Measurements from ENCODE around the gene HOXB2.

The HOXB2 gene

GRCh38 chr17:48503747-48504146 is 41.2 kb downstream of the HOXB2 start:
- DNase-seq (ENCODE audit: low read depth): no peak
- no peak overlapping the region for H3K4me3 ChIP-seq (ENCODE audit: control insufficient read depth, low read depth, low read length)
- no peak for TF ChIP-seq CTCF (IDR thresholded peaks at IDR 0.05; ENCODE audit: control insufficient read depth, insufficient read depth, low read depth, low read length, missing control alignments)

GRCh38 chr17:48502901-48503300 is 42.0 kb downstream of the HOXB2 start:
- H3K4me3 ChIP-seq (ENCODE audit: control insufficient read depth, low read depth, low read length): no peak overlapping the region
- no peak for TF ChIP-seq CTCF (IDR thresholded peaks at IDR 0.05; ENCODE audit: control insufficient read depth, insufficient read depth, low read depth, low read length, missing control alignments)
- no peak for DNase-seq (ENCODE audit: low read depth)

- no peak for TF ChIP-seq CTCF (IDR thresholded peaks at IDR 0.05; ENCODE audit: control insufficient read depth, insufficient read depth, low read depth, low read length, missing control alignments)
- no peak for DNase-seq (ENCODE audit: low read depth)
- H3K4me3 ChIP-seq (ENCODE audit: control insufficient read depth, low read depth, low read length): no peak overlapping the region
Measured at GRCh38 chr17:48502312-48502711, 42.6 kb downstream of the HOXB2 start.

GRCh38 chr17:48500435-48501426 is 44.2 kb downstream of the HOXB2 start:
- no peak for DNase-seq (ENCODE audit: low read depth)
- no peak for TF ChIP-seq CTCF (IDR thresholded peaks at IDR 0.05; ENCODE audit: control insufficient read depth, insufficient read depth, low read depth, low read length, missing control alignments)
- H3K4me3 ChIP-seq (ENCODE audit: control insufficient read depth, low read depth, low read length): no peak overlapping the region

- H3K4me3 ChIP-seq (ENCODE audit: control insufficient read depth, low read depth, low read length): no peak overlapping the region
- TF ChIP-seq CTCF (IDR thresholded peaks at IDR 0.05; ENCODE audit: control insufficient read depth, insufficient read depth, low read depth, low read length, missing control alignments): no peak
- DNase-seq (ENCODE audit: low read depth): no peak
Measured at GRCh38 chr17:48499735-48500434, 45.0 kb downstream of the HOXB2 start.

GRCh38 chr17:48499248-48499647 is 45.7 kb downstream of the HOXB2 start:
- DNase-seq (ENCODE audit: low read depth): no peak
- H3K4me3 ChIP-seq (ENCODE audit: control insufficient read depth, low read depth, low read length): no peak overlapping the region
- no peak for TF ChIP-seq CTCF (IDR thresholded peaks at IDR 0.05; ENCODE audit: control insufficient read depth, insufficient read depth, low read depth, low read length, missing control alignments)
